Tibial nerve (tissue), 4 donors: Measurements from ENCODE around the gene NDUFS1. TPM values are rescaled to one million over a fixed set of nuclear protein-coding genes. Genes with fewer than 3 reads are reported as not detected.
"Not testable (repeated sequence)": the region's sequence is repeated elsewhere in the genome, so short reads cannot be mapped to it uniquely, and the experiment has no call there.

Source experiments
- DNase-seq, 2 donors: peaks; one replicate each; pipeline ENCODE4 v3.0.0-alpha.2; 2019; ENCODE audit warnings: low spot score in 2 of 2
- H3K27ac ChIP-seq, 4 donors: fragments of 200-600 bp; sonication (generic) in 3 of 4; one replicate each; pipeline ENCODE4 v1.5.1; 2017 to 2019; ENCODE audit warnings: mild to moderate bottlenecking in 1 of 4
- H3K27me3 ChIP-seq, 2 donors: fragments of 200-600 bp; sonication (generic) in 1 of 2; one replicate each; pipeline versions ENCODE4 v1.5.1 to v1.6.0; 2017 to 2019
- H3K36me3 ChIP-seq, 3 donors: fragments of 200-600 bp; sonication (generic); one replicate each; pipeline ENCODE4 v1.5.1; 2018 to 2019
- H3K4me1 ChIP-seq, 4 donors: fragments of 200-600 bp; sonication (generic) in 3 of 4; one replicate each; pipeline ENCODE4 v1.5.1; 2017 to 2019
- H3K4me3 ChIP-seq, 4 donors: fragments of 200-600 bp; sonication (generic) in 3 of 4; one replicate each; pipeline ENCODE4 v1.5.1; 2017 to 2019; ENCODE audit warnings: mild to moderate bottlenecking in 1 of 4, moderate library complexity in 1 of 4
- H3K9me3 ChIP-seq, 4 donors: fragments of 200-600 bp; sonication (generic) in 3 of 4; one replicate each; pipeline ENCODE4 v1.5.1; 2017 to 2019
- EP300 ChIP-seq, 2 donors: sonication (generic); formaldehyde crosslinking; IDR thresholded peaks; one replicate each; pipeline ENCODE4 v1.6.1; 2017; ENCODE audit warnings: antibody characterized with exemption in 2 of 2, mild to moderate bottlenecking in 1 of 2
- POLR2A ChIP-seq, 2 donors: fragments of 450-650 bp; IDR thresholded peaks; one replicate each; pipeline ENCODE4 v1.6.1; 2017; ENCODE audit warnings: antibody characterized with exemption in 2 of 2, mild to moderate bottlenecking in 2 of 2, moderate library complexity in 2 of 2
- WGBS, 2 donors: methylation state at CpG; one replicate each; pipeline ENCODE4 v1.1.5; 2018; 5-methylcytosine and 5-hydroxymethylcytosine counted together
- total RNA-seq, 4 donors: library from RNA; depleted of rRNA; stranded (reverse); fragments of >200 nt; gene quantifications; one replicate each; pipeline ENCODE4 v1.1.0, GENCODE V29; 2016
- TF ChIP-seq, protein P1 (sequence below), 5 experiments: fragments of 200-600 bp in 3 of 5; fragments of 450-650 bp in 2 of 5; sonication (generic) in 3 of 5; IDR thresholded peaks; one replicate each; pipeline ENCODE4 v1.5.1; 2016 to 2019; ENCODE audit warnings: antibody characterized with exemption in 5 of 5, mild to moderate bottlenecking in 3 of 5, moderate library complexity in 2 of 5

NDUFS1 gene
- total RNA-seq, 4 donors from 2014 or later: 37.8 to 68.6 (median 53.0) TPM

DNA sequence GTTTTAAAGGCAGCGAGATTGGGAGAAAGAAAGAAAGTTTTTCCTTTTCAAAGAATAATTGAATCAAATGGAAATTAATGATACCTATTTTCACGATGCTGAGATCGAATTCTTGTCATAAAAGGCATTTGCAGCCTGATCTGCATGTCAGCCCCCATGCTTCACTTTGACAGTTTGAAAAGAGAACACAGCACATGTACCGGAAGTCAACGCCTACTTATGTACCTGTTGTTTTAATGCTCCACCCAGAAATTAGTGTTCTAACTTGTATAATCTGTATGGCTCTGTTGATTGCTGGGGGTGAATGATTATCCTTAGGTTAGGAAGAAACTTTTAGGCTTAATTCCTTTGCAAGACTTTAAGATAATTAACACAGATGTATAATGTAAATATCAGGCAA is 31.4 kb upstream of the NDUFS1 start:
- DNase-seq: no peak
- no peak overlapping the region for H3K27ac ChIP-seq
- no peak overlapping the region for H3K4me3 ChIP-seq
- peaks cover 0 to 4% (median 0%) of the 10 kb centered on the region in 4 donors for H3K4me1 ChIP-seq
- no peaks in the 10 kb centered on the region for H3K36me3 ChIP-seq
- no peaks in the 10 kb centered on the region for H3K27me3 ChIP-seq
- WGBS, 2 donors: 76 to 77% methylated on average over 5 of the region's 5 CpGs
- H3K9me3 ChIP-seq: no peaks in the 10 kb centered on the region
- TF ChIP-seq EP300 (IDR thresholded peaks at IDR 0.05): no peak
- no peak for TF ChIP-seq POLR2A (IDR thresholded peaks at IDR 0.05)
- TF ChIP-seq, protein P1, sequence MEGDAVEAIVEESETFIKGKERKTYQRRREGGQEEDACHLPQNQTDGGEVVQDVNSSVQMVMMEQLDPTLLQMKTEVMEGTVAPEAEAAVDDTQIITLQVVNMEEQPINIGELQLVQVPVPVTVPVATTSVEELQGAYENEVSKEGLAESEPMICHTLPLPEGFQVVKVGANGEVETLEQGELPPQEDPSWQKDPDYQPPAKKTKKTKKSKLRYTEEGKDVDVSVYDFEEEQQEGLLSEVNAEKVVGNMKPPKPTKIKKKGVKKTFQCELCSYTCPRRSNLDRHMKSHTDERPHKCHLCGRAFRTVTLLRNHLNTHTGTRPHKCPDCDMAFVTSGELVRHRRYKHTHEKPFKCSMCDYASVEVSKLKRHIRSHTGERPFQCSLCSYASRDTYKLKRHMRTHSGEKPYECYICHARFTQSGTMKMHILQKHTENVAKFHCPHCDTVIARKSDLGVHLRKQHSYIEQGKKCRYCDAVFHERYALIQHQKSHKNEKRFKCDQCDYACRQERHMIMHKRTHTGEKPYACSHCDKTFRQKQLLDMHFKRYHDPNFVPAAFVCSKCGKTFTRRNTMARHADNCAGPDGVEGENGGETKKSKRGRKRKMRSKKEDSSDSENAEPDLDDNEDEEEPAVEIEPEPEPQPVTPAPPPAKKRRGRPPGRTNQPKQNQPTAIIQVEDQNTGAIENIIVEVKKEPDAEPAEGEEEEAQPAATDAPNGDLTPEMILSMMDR (IDR thresholded peaks at IDR 0.05): no peak

DNA sequence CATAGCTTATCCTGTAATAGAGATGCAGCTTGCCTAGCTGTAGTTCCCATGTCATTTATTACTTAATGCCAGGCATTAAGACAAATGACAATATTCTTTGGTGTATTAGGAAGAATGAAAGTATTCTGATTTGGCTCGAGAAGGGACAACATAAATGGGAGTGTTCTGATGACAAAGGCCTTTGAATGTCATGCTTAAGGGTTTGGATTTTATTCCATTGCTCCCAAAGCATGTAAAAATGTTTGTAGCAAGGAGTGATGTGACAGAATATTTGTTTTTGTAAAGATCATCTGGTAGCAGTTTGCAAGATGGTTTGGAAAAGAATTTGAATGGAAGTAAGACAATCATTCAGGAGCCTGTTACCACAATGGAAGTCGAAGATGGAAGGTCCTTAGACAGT is 30.9 kb upstream of the NDUFS1 start:
- Histone ChIP-seq H3K27me3 (no peaks in the 10 kb centered on the region), H3K4me1 (peaks cover 0 to 4% (median 0%) of the 10 kb centered on the region in 4 donors), H3K36me3 (no peaks in the 10 kb centered on the region), H3K27ac (no peak overlapping the region), H3K9me3 (no peaks in the 10 kb centered on the region), H3K4me3 (no peak overlapping the region)
- 48 to 57% methylated on average over 2 of the region's 2 CpGs for WGBS, 2 donors
- DNase-seq: no peak
- TF ChIP-seq POLR2A (IDR thresholded peaks at IDR 0.05): no peak

DNA sequence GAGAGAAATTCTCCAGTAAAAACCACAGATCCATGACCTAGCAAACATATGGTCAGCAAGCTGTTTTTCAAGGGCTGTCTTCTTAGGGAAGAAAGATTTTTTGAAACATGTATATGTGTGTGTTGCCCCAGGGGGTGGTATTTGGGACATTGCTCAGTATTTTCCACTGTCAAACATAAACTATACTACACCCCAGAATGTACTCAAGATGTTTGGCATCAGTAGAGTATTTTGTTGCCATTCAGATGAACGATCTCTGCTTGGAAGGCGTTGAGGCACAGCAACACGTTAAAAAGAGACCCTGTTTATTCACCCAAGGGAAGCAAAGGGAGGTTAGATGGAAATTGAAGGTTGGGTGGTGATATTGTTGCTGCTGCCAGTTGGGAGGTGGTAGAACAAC is 30.4 kb upstream of the NDUFS1 start:
- H3K36me3 ChIP-seq: no peaks in the 10 kb centered on the region
- no peaks in the 10 kb centered on the region for H3K27me3 ChIP-seq
- no peak for TF ChIP-seq POLR2A (IDR thresholded peaks at IDR 0.05)
- TF ChIP-seq, protein P1 (IDR thresholded peaks at IDR 0.05): no peak
- TF ChIP-seq EP300 (IDR thresholded peaks at IDR 0.05): no peak
- H3K27ac ChIP-seq: no peak overlapping the region
- no peak overlapping the region for H3K4me3 ChIP-seq
- peaks cover 0 to 4% (median 0%) of the 10 kb centered on the region in 4 donors for H3K4me1 ChIP-seq
- WGBS, 2 donors: 54 to 61% methylated on average over 3 of the region's 3 CpGs
- no peaks in the 10 kb centered on the region for H3K9me3 ChIP-seq
- no peak for DNase-seq

DNA sequence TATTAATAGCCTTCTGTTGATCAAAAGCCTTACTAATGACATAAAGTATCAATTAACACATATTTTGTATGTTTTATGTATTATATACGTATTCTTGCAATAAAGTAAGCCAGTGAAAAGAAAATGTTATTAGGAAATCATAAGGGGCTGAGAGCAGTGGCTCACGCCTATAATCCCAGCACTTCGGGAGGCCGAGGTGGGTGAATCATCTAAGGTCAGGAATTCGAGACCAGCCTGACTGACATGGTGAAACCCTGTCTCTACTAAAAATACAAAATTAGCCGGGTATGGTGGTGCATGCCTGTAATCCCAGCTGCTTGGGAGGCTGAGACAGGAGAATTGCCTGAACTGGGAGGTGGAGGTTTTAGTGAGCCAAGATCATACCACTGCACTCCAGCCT is 22.3 kb upstream of the NDUFS1 start:
- H3K27ac ChIP-seq, H3K36me3 ChIP-seq: not testable (repeated sequence)

DNA sequence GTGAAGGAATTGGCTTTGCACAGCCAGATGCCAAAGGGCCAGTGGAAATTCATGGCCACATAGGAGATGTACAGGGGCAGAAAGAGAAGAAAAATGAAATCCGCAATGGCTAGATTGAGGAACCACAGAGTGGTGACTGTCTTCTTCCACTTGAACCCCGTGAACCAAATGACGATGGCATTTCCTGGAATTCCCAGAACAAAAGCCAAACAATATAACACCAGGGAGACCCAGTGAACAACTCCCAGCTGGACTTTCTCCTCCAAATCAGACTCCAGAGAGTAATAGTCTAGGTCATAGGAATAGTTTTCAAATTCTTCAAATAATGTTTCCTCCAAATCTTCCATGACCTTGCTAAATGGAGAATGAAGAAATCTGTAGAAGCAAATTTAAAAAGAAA is 17.7 kb upstream of the NDUFS1 start:
- Histone ChIP-seq H3K27me3 (no peaks in the 10 kb centered on the region), H3K36me3 (no peaks in the 10 kb centered on the region), H3K4me1 (no peaks in the 10 kb centered on the region), H3K27ac (no peak overlapping the region), H3K4me3 (no peak overlapping the region), H3K9me3 (no peaks in the 10 kb centered on the region)
- 50 to 55% methylated on average over 3 of the region's 3 CpGs for WGBS, 2 donors
- TF ChIP-seq POLR2A (IDR thresholded peaks at IDR 0.05) (no peak), EP300 (IDR thresholded peaks at IDR 0.05) (no peak)
- TF ChIP-seq, protein P1 (IDR thresholded peaks at IDR 0.05): no peak
- DNase-seq: no peak

More for the DNA sequence above, 22.3 kb upstream of the NDUFS1 start:
- DNase-seq, H3K27me3 ChIP-seq, H3K4me3 ChIP-seq, H3K9me3 ChIP-seq, H3K4me1 ChIP-seq: not testable (repeated sequence)
- WGBS, 2 donors: 88 to 89% methylated on average over 6 of the region's 6 CpGs

DNA sequence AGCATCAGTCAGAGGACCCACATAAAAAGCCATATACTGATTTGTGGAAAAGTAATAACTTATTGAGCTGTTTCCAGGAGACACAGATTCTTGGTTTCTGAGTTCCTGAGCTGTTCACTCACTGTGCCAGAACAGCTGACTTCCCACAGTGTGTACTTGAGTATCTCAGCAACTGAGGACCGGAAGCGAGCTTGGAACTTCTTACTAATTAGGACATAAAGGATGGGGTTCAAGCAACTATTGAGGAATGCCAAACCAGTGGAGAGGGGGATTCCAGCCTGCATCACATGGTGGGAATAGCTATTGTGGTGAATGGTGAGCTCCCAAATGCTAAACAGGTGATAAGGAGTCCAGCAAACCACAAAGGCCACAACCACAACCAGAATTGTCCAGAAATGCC is 16.9 kb upstream of the NDUFS1 start:
- TF ChIP-seq EP300 (IDR thresholded peaks at IDR 0.05) (no peak), POLR2A (IDR thresholded peaks at IDR 0.05) (no peak)
- TF ChIP-seq, protein P1 (IDR thresholded peaks at IDR 0.05): no peak
- H3K36me3 ChIP-seq: no peaks in the 10 kb centered on the region
- H3K9me3 ChIP-seq: no peaks in the 10 kb centered on the region
- WGBS, 2 donors: 91 to 97% methylated on average over 2 of the region's 2 CpGs
- DNase-seq: no peak
- no peaks in the 10 kb centered on the region for H3K4me1 ChIP-seq
- H3K27ac ChIP-seq: no peak overlapping the region
- H3K4me3 ChIP-seq: no peak overlapping the region
- no peaks in the 10 kb centered on the region for H3K27me3 ChIP-seq
